GM12878 (cell line): ENCODE results near the gene IQCF5. TPM values are rescaled to one million over a fixed set of nuclear protein-coding genes. Genes with fewer than 3 reads are reported as not detected.

ENCODE experiments used
- ATAC-seq: fragments of 200-7000 bp; cut with Tn5 transposase; 3 replicates; pipeline ENCODE4 v1.9.1; 2020; ENCODE audit warnings: mild to moderate bottlenecking, moderate library complexity
- BruUV-seq: library from RNA; stranded (reverse); fragments of 400-500 nt; replicated peaks from 2 replicates; lab custom pipeline; 2021; lab: Mats Ljungman, UMichigan
- CTCF ChIA-PET: fragments of 300-600 bp; sonication (Branson Sonifier 250); formaldehyde crosslinking; extraction: SDS; loops from one replicate; lab custom pipeline; 2021; ENCODE audit warnings: inconsistent platforms; lab: Yijun Ruan, JAX
- POLR2A ChIA-PET: fragments of 350-600 bp; formaldehyde crosslinking; extraction: SDS; loops from one replicate; lab custom pipeline; 2021; ENCODE audit warnings: inconsistent platforms; lab: Charles Lee
- RAD21 ChIA-PET: fragments of 300-600 bp; sonication (Branson Sonifier 250); formaldehyde crosslinking; loops from one replicate; lab custom pipeline; 2023; ENCODE audit warnings: antibody characterized with exemption; ENCODE audit not compliant: unreplicated experiment; lab: Charles Lee
- SMC1A ChIA-PET: fragments of 300-600 bp; sonication (Branson Sonifier 250); formaldehyde crosslinking; loops from one replicate; lab custom pipeline; 2023; ENCODE audit not compliant: unreplicated experiment, uncharacterized antibody; lab: Charles Lee
- DNase-seq: peaks from one replicate; pipeline ENCODE4 v3.0.0-alpha.2; 2011; ENCODE audit warnings: low read depth, low spot score
- FAIRE-seq: peaks from 3 replicates; lab custom pipeline; 2011; peaks lifted over from hg19 to GRCh38; lab: Jason Lieb, UNC
- H2AFZ ChIP-seq: 2 replicates; pipeline ENCODE4 v1.6.0; 2011; ENCODE audit warnings: low read depth, low read length, control low read depth; ENCODE audit not compliant: control insufficient read depth
- H3K27ac ChIP-seq: 2 replicates; pipeline ENCODE4 v1.5.1; 2011; ENCODE audit warnings: control low read depth; ENCODE audit not compliant: control insufficient read depth, insufficient read depth
- H3K27me3 ChIP-seq, 2 experiments: replicated peaks in 1 of 2; 2 replicates each; pipeline versions ENCODE4 v1.6.0 to v1.6.1; 2011; ENCODE audit warnings: low read length in 1 of 2; ENCODE audit not compliant: control insufficient read depth in 2 of 2, insufficient read depth in 2 of 2
- H3K36me3 ChIP-seq, 2 experiments: 2 replicates each; pipeline ENCODE4 v1.5.1; 2011; ENCODE audit warnings: low read length in 1 of 2; ENCODE audit not compliant: control insufficient read depth in 2 of 2, insufficient read depth in 2 of 2
- H3K4me1 ChIP-seq: 2 replicates; pipeline ENCODE4 v1.6.1; 2011; ENCODE audit warnings: mild to moderate bottlenecking, low read length, moderate library complexity, mixed read lengths; ENCODE audit not compliant: control insufficient read depth, insufficient read depth
- H3K4me2 ChIP-seq: 2 replicates; pipeline ENCODE4 v1.6.0; 2011; ENCODE audit warnings: control low read depth; ENCODE audit not compliant: control insufficient read depth, insufficient read depth
- H3K4me3 ChIP-seq: fragments of 200-600 bp; sonication (generic); 2 replicates; pipeline ENCODE4 v1.5.1; 2016
- H3K79me2 ChIP-seq: 2 replicates; pipeline ENCODE4 v1.6.0; 2011; ENCODE audit warnings: low read length; ENCODE audit not compliant: control insufficient read depth, insufficient read depth
- H3K9ac ChIP-seq: 2 replicates; pipeline ENCODE4 v1.8.0; 2011; ENCODE audit warnings: low read length, control low read depth, mixed read lengths; ENCODE audit not compliant: control insufficient read depth, insufficient read depth
- H3K9me3 ChIP-seq: replicated peaks from 3 replicates; pipeline ENCODE4 v1.5.1; 2011; ENCODE audit warnings: mild to moderate bottlenecking, low read length; ENCODE audit not compliant: control insufficient read depth, insufficient read depth
- H4K20me1 ChIP-seq: 2 replicates; pipeline ENCODE4 v1.6.0; 2011; ENCODE audit not compliant: control insufficient read depth, insufficient read depth
- BCLAF1 ChIP-seq: fragments of 450-650 bp; IDR thresholded peaks from 2 replicates; pipeline ENCODE4 v1.6.1; 2017; ENCODE audit warnings: antibody characterized with exemption, mild to moderate bottlenecking, moderate library complexity
- EGR1 ChIP-seq, 2 experiments: IDR thresholded peaks; 1 replicate in 1 of 2; 2 replicates in 1 of 2; pipeline ENCODE4 v1.6.1; 2011 to 2012; ENCODE audit warnings: low read depth in 2 of 2, low read length in 2 of 2, borderline replicate concordance in 1 of 2, mild to moderate bottlenecking in 1 of 2, moderate library complexity in 1 of 2
- MYC ChIP-seq: IDR thresholded peaks from 2 replicates; pipeline ENCODE4 v1.6.1; 2011; ENCODE audit warnings: mild to moderate bottlenecking, low read length, moderate library complexity, inconsistent platforms; ENCODE audit not compliant: insufficient read depth, insufficient replicate concordance, insufficient read length, severe bottlenecking
- NFXL1 ChIP-seq: fragments of 450-650 bp; IDR thresholded peaks from 2 replicates; pipeline ENCODE4 v1.6.1; 2017; ENCODE audit warnings: antibody characterized with exemption, mild to moderate bottlenecking, borderline replicate concordance
- SMAD5 ChIP-seq: IDR thresholded peaks from 2 replicates; pipeline ENCODE4 v1.6.1; 2016; ENCODE audit warnings: antibody characterized with exemption, low read depth
- SMC3 ChIP-seq: IDR thresholded peaks from 2 replicates; pipeline ENCODE4 v1.6.1; 2011; ENCODE audit warnings: low read length, improper control_type of control experiment, borderline replicate concordance
- TCF7 ChIP-seq: IDR thresholded peaks from 2 replicates; pipeline ENCODE4 v1.6.1; 2014; ENCODE audit warnings: antibody characterized with exemption, borderline replicate concordance
- WGBS: methylation state at CpG from one replicate; pipeline ENCODE4 v1.1.6; 2016; ENCODE audit warnings: low lambda C conversion rate; ENCODE audit not compliant: insufficient replicate concordance, insufficient coverage; ENCODE audit errors: missing lambda C conversion rate; 5-methylcytosine and 5-hydroxymethylcytosine counted together
- in situ Hi-C: fragments of 300-500 bp; cut with MboI; formaldehyde crosslinking; loops from 9 replicates; pipeline ENCODE4 v1.14.3; 2018; ENCODE audit warnings: mixed read lengths
- intact Hi-C: fragments of 100-400 bp; cut with micrococcal nuclease; formaldehyde crosslinking; loops from one replicate; pipeline ENCODE4 v1.14.2; 2022; ENCODE audit not compliant: unreplicated experiment
- polyA plus RNA-seq, 11 experiments: library from polyadenylated mRNA; depleted of rRNA in 4 of 11; unstranded in 6 of 11; stranded (reverse) in 5 of 11; fragments of >200 nt; fragmentation: Nextera tagmentation in 4 of 11; fragmentation: Illumina TruSeq in 1 of 11; extraction: Ambion mirVana in 4 of 11; extraction: Trizol in 1 of 11; gene quantifications; 1 replicate in 1 of 11; 2 replicates in 10 of 11; pipeline versions ENCODE4 v1.2.1 to v1.2.3, GENCODE V29; 2011 to 2016; ENCODE audit warnings: inconsistent platforms in 2 of 11, missing spikeins in 2 of 11, low read depth in 1 of 11
- total RNA-seq, 4 experiments: library from RNA; depleted of rRNA in 3 of 4; stranded (reverse); fragments of >200 nt in 3 of 4; fragmentation: Illumina TruSeq in 1 of 4; extraction: Trizol in 1 of 4; gene quantifications; 2 replicates each; pipeline versions ENCODE4 v1.2.1 to v1.2.3, GENCODE V29; 2013 to 2021
- TF ChIP-seq, protein P1 (sequence below): IDR thresholded peaks from 2 replicates; pipeline ENCODE4 v1.6.1; 2011; ENCODE audit warnings: borderline replicate concordance, low read depth, mild to moderate bottlenecking, moderate library complexity, low read length; ENCODE audit not compliant: insufficient read depth, poor library complexity, severe bottlenecking
- TF ChIP-seq, protein P2 (sequence below): IDR thresholded peaks from 2 replicates; pipeline ENCODE4 v1.6.1; 2011; ENCODE audit warnings: mild to moderate bottlenecking, low read depth, low read length, moderate library complexity; ENCODE audit not compliant: insufficient replicate concordance

IQCF5 gene
- total and polyA plus RNA-seq, 10 of the 15 experiments (the other 5 are each of a cell fraction or from before 2014, with no cell fraction given): not detected

- TF ChIP-seq, protein P1, sequence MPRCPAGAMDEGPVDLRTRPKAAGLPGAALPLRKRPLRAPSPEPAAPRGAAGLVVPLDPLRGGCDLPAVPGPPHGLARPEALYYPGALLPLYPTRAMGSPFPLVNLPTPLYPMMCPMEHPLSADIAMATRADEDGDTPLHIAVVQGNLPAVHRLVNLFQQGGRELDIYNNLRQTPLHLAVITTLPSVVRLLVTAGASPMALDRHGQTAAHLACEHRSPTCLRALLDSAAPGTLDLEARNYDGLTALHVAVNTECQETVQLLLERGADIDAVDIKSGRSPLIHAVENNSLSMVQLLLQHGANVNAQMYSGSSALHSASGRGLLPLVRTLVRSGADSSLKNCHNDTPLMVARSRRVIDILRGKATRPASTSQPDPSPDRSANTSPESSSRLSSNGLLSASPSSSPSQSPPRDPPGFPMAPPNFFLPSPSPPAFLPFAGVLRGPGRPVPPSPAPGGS: no peak
These were observed 38.8 kb downstream of the IQCF5 start (continued) for GRCh38 chr3:51836606-51837005.

DNA sequence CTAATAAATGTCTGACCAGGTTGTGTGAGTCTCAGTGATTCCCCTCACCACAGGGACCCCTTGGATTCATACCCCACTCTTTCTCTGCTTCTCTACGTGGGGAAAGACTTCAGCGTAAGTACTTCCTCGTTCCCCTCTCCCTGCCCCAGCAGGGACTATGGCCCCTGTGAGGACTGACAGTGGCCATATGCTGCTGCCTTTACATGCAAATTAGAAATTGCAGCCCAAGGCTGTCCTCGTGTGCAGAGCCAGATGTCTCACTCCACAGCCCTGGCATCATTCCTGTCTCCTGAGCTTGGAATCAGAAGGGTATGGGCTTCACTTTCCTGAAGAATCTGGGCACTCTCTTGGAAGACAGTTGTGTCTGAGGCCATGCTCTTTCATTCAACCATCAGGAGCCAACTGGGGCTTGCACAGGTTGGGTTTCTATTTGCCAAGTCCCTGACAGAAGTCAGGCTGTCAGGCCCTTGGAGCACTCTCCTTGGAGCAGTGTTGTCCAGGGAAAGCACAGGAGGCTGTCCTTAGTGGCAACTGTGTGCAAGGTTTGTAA, 44.5 kb downstream of the IQCF5 start:
- no peaks in the 10 kb centered on the region; the same call in 2 of the 3 replicates for H3K9me3 ChIP-seq
- no peaks in the 10 kb centered on the region for H3K79me2 ChIP-seq
- intact Hi-C loops (no loop called here), in situ Hi-C loops (no loop called here)
- DNase-seq: no peak
- H3K4me3 ChIP-seq: no peak overlapping the region
- no peaks in the 10 kb centered on the region for H3K4me1 ChIP-seq
- no peak overlapping the region for H3K9ac ChIP-seq
- RAD21 ChIA-PET: no interaction called here
- no TSS peak for BruUV-seq
- TF ChIP-seq SMAD5: no peak
- no peak for TF ChIP-seq TCF7
- TF ChIP-seq MYC: no peak
- TF ChIP-seq NFXL1: no peak
- no peak for TF ChIP-seq SMC3
- TF ChIP-seq BCLAF1: no peak
- TF ChIP-seq, protein P2, sequence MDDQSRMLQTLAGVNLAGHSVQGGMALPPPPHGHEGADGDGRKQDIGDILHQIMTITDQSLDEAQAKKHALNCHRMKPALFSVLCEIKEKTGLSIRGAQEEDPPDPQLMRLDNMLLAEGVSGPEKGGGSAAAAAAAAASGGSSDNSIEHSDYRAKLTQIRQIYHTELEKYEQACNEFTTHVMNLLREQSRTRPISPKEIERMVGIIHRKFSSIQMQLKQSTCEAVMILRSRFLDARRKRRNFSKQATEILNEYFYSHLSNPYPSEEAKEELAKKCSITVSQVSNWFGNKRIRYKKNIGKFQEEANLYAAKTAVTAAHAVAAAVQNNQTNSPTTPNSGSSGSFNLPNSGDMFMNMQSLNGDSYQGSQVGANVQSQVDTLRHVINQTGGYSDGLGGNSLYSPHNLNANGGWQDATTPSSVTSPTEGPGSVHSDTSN: no peak
- no peak for TF ChIP-seq EGR1 (IDR thresholded peaks at IDR 0.05; ENCODE audit: borderline replicate concordance in 1 of 2, low read depth in 2 of 2, low read length in 2 of 2)
- TF ChIP-seq, all 136 proteins: peak for 0
- ChIA-PET POLR2A (no interaction called here), SMC1A (no interaction called here), CTCF (no interaction called here)
- Histone ChIP-seq H3K27ac (no peak overlapping the region), H3K4me2 (no peak overlapping the region), H2AFZ (no peak overlapping the region), H3K27me3 (no peaks in the 10 kb centered on the region), H4K20me1 (no peaks in the 10 kb centered on the region), H3K36me3 (no peaks in the 10 kb centered on the region)
- no peak for ATAC-seq
- no peak for FAIRE-seq
- WGBS: 35% methylated on average over 4 of the region's 4 CpGs
